Smooth muscle cell (in vitro differentiated cells): ENCODE measurements around the gene TTLL12. TPM values are rescaled to one million over a fixed set of nuclear protein-coding genes. Genes with fewer than 3 reads are reported as not detected.

ENCODE experiments used
- DNase-seq: peaks from one replicate; lab custom pipeline; 2025; ENCODE audit not compliant: unreplicated experiment; lab: John Stamatoyannopoulos, UW
- H2AFZ ChIP-seq: fragments of 200-600 bp; sonication (generic); 2 replicates; pipeline ENCODE4 v1.6.0; 2016; ENCODE audit warnings: antibody characterized with exemption, low read depth, mild to moderate bottlenecking
- H3F3A ChIP-seq: fragments of 200-600 bp; sonication (generic); 2 replicates; pipeline ENCODE4 v1.6.0; 2017; ENCODE audit warnings: antibody characterized with exemption, low read depth
- H3K27ac ChIP-seq: fragments of 200-600 bp; sonication (generic); 2 replicates; pipeline ENCODE4 v1.5.1; 2016; ENCODE audit warnings: low read depth, mild to moderate bottlenecking
- H3K27me3 ChIP-seq: fragments of 200-600 bp; sonication (generic); 2 replicates; pipeline ENCODE4 v1.6.1; 2016; ENCODE audit warnings: low read depth, mild to moderate bottlenecking
- H3K36me3 ChIP-seq: fragments of 200-600 bp; sonication (generic); 2 replicates; pipeline ENCODE4 v1.5.1; 2016; ENCODE audit warnings: low read depth
- H3K4me1 ChIP-seq: fragments of 200-600 bp; sonication (generic); 2 replicates; pipeline ENCODE4 v1.5.1; 2016; ENCODE audit warnings: low read depth
- H3K4me2 ChIP-seq: fragments of 200-600 bp; sonication (generic); 2 replicates; pipeline ENCODE4 v1.6.0; 2016; ENCODE audit warnings: mild to moderate bottlenecking
- H3K4me3 ChIP-seq: fragments of 200-600 bp; sonication (generic); 2 replicates; pipeline ENCODE4 v1.5.1; 2016; ENCODE audit warnings: mild to moderate bottlenecking
- H3K79me2 ChIP-seq: fragments of 200-600 bp; sonication (generic); 2 replicates; pipeline ENCODE4 v1.6.0; 2016; ENCODE audit warnings: low read depth, mild to moderate bottlenecking
- H3K9ac ChIP-seq: fragments of 200-600 bp; sonication (generic); 2 replicates; pipeline ENCODE4 v1.6.0; 2016; ENCODE audit warnings: low read depth
- H3K9me3 ChIP-seq: fragments of 200-600 bp; sonication (generic); replicated peaks from 2 replicates; pipeline ENCODE4 v1.5.1; 2016; ENCODE audit warnings: low read depth
- H4K20me1 ChIP-seq: fragments of 200-600 bp; sonication (generic); 2 replicates; pipeline ENCODE4 v1.6.0; 2016; ENCODE audit warnings: low read depth
- WGBS: methylation state at CpG from one replicate; pipeline ENCODE4 v1.1.7; 2016; ENCODE audit warnings: low lambda C conversion rate; 5-methylcytosine and 5-hydroxymethylcytosine counted together
- polyA plus RNA-seq: library from polyadenylated mRNA; unstranded; fragments of >200 nt; fragmentation: Nextera tagmentation; extraction: Ambion mirVana; gene quantifications from 2 replicates; pipeline ENCODE4 v1.2.1, GENCODE V29; 2016
- total RNA-seq: library from RNA; depleted of rRNA; stranded (reverse); fragments of >200 nt; gene quantifications from 2 replicates; pipeline ENCODE4 v1.2.3, GENCODE V29; 2014
- TF ChIP-seq, protein P1 (sequence below): fragments of 200-600 bp; sonication (generic); IDR thresholded peaks from 2 replicates; pipeline ENCODE4 v1.5.1; 2017; ENCODE audit warnings: borderline replicate concordance, mild to moderate bottlenecking, antibody characterized with exemption; ENCODE audit not compliant: insufficient read depth, poor library complexity, severe bottlenecking

The TTLL12 gene
- total and polyA plus RNA-seq, 2 experiments from 2014 or later, result 23.5 to 31.6 TPM

DNA sequence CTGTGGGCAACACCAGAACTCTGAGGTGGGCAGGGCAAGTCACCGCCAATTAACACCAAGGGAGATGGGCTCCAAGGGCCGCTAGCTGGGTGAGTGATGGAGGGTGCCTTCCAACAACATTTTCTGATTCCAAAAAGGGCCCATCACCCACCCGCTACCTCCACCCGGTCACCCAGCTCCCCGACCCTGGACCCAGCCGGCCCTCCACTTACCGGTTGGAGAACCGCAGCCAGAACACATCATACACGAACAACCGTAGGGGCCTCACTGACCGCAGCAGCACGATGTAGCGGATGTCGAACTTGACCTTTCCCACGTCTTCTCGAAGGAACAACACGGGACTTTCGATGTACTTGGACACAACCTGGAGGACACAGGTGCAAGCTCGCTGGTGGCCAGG is 14.7 kb downstream of the TTLL12 start:
- no peak overlapping the region for H3K4me3 ChIP-seq
- H4K20me1 ChIP-seq, result no peaks in the 10 kb centered on the region
- no peak overlapping the region for H3K27ac ChIP-seq
- H3K36me3 ChIP-seq, result no peaks in the 10 kb centered on the region
- H3K27me3 ChIP-seq, result no peaks in the 10 kb centered on the region
- no peak overlapping the region for H3K4me2 ChIP-seq
- no peaks in the 10 kb centered on the region for H3K4me1 ChIP-seq
- H3K79me2 ChIP-seq, result no peaks in the 10 kb centered on the region
- DNase-seq, result no peak
- no peak overlapping the region for H3K9ac ChIP-seq
- WGBS, result 94% methylated on average over 19 of the region's 19 CpGs
- TF ChIP-seq, protein P1, sequence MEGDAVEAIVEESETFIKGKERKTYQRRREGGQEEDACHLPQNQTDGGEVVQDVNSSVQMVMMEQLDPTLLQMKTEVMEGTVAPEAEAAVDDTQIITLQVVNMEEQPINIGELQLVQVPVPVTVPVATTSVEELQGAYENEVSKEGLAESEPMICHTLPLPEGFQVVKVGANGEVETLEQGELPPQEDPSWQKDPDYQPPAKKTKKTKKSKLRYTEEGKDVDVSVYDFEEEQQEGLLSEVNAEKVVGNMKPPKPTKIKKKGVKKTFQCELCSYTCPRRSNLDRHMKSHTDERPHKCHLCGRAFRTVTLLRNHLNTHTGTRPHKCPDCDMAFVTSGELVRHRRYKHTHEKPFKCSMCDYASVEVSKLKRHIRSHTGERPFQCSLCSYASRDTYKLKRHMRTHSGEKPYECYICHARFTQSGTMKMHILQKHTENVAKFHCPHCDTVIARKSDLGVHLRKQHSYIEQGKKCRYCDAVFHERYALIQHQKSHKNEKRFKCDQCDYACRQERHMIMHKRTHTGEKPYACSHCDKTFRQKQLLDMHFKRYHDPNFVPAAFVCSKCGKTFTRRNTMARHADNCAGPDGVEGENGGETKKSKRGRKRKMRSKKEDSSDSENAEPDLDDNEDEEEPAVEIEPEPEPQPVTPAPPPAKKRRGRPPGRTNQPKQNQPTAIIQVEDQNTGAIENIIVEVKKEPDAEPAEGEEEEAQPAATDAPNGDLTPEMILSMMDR, result no peak
- no peaks in the 10 kb centered on the region for H3K9me3 ChIP-seq
- no peak overlapping the region for H2AFZ ChIP-seq
- no peaks in the 10 kb centered on the region for H3F3A ChIP-seq

DNA sequence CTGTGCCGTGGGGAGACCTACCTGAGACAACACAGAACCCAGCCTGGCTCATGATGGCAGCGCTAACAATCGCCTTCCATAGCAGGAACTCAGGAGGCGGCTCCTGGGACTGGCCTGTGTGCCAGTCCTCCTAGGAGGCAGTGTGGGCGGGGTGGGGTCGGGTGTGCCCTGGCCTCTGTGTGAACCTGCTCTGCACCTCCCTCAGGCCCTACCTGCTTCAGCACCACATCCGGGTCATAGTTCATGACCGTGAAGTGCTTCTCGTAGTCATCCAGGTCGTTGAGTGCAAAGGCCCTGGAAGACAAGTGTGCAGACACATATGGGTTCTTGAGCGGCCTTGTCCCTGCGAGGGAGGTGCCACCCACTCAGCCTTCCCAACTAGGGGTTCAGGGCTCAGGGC is 15.3 kb downstream of the TTLL12 start:
- H3K9ac ChIP-seq, result no peak overlapping the region
- H4K20me1 ChIP-seq, result no peaks in the 10 kb centered on the region
- H2AFZ ChIP-seq, result no peak overlapping the region
- H3K27me3 ChIP-seq, result no peaks in the 10 kb centered on the region
- H3K79me2 ChIP-seq, result no peaks in the 10 kb centered on the region
- no peaks in the 10 kb centered on the region for H3F3A ChIP-seq
- DNase-seq, result no peak
- no peaks in the 10 kb centered on the region for H3K36me3 ChIP-seq
- TF ChIP-seq, protein P1, result no peak
- no peak overlapping the region for H3K4me3 ChIP-seq
- H3K9me3 ChIP-seq, result no peaks in the 10 kb centered on the region
- H3K27ac ChIP-seq, result no peak overlapping the region
- H3K4me2 ChIP-seq, result no peak overlapping the region
- H3K4me1 ChIP-seq, result no peaks in the 10 kb centered on the region
- WGBS, result 94% methylated on average over 12 of the region's 12 CpGs

DNA sequence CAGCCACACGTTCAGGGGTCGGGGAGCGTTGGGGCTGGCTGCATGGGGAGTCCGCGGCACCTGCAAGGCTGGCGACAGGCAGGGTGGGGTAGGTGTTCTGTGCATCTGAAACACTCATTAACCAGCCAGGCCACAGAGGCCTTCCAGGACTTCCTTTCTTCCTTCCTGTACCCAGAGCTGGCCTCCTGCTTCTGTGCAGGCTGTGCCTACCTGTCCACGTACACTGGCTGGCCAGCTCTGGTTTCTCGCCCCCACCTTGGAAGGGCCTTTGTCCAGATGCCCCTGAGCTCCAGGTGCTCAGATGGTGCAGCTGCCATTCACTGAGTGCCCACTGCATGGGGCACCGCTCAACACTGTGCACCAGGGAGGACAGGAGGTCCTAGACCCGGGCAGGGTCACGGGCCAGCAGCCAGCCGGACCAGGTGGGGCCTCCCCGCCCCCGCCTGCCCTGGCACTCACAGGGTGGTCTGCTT is 15.9 kb downstream of the TTLL12 start:
- H2AFZ ChIP-seq, result no peak overlapping the region
- H3K27me3 ChIP-seq, result no peaks in the 10 kb centered on the region
- 94% methylated on average over 14 of the region's 14 CpGs for WGBS
- H3F3A ChIP-seq, result no peaks in the 10 kb centered on the region
- no peaks in the 10 kb centered on the region for H3K9me3 ChIP-seq
- H3K4me2 ChIP-seq, result no peak overlapping the region
- no peaks in the 10 kb centered on the region for H3K79me2 ChIP-seq
- no peak overlapping the region for H3K9ac ChIP-seq
- no peak overlapping the region for H3K4me3 ChIP-seq
- TF ChIP-seq, protein P1, result no peak
- H3K4me1 ChIP-seq, result no peaks in the 10 kb centered on the region
- no peaks in the 10 kb centered on the region for H3K36me3 ChIP-seq
- no peak for DNase-seq
- no peak overlapping the region for H3K27ac ChIP-seq
- H4K20me1 ChIP-seq, result no peaks in the 10 kb centered on the region

GRCh38 chr22:43170131-43170480 is 16.8 kb downstream of the TTLL12 start:
- no peak overlapping the region for H2AFZ ChIP-seq
- H3K9me3 ChIP-seq, result no peaks in the 10 kb centered on the region
- no peak overlapping the region for H3K4me3 ChIP-seq
- no peaks in the 10 kb centered on the region for H3K4me1 ChIP-seq
- TF ChIP-seq, protein P1, result no peak
- H3K27ac ChIP-seq, result no peak overlapping the region
- DNase-seq, result no peak
- no peaks in the 10 kb centered on the region for H3K27me3 ChIP-seq
- WGBS, result 98% methylated on average over 9 of the region's 9 CpGs
- no peaks in the 10 kb centered on the region for H3F3A ChIP-seq
- H3K9ac ChIP-seq, result no peak overlapping the region
- H4K20me1 ChIP-seq, result no peaks in the 10 kb centered on the region
- no peaks in the 10 kb centered on the region for H3K36me3 ChIP-seq
- H3K79me2 ChIP-seq, result no peaks in the 10 kb centered on the region
- H3K4me2 ChIP-seq, result no peak overlapping the region
